HEK293 (cell line): ENCODE results near the gene HOXD11.

ENCODE experiments used
- HOXC10 ChIP-seq: sonication (generic); formaldehyde crosslinking; IDR thresholded peaks from 2 replicates; pipeline ENCODE4 v1.8.1; 2023; ENCODE audit warnings: mild to moderate bottlenecking, missing genetic modification reagents
- KLF9 ChIP-seq: fragments of 450-650 bp; formaldehyde crosslinking; IDR thresholded peaks from 2 replicates; pipeline ENCODE4 v1.5.1; 2016; ENCODE audit warnings: missing biosample characterization, missing genetic modification characterization, low read depth
- OSR2 ChIP-seq: fragments of 450-650 bp; formaldehyde crosslinking; IDR thresholded peaks from 2 replicates; pipeline ENCODE4 v1.5.1; 2016; ENCODE audit warnings: missing biosample characterization, missing genetic modification characterization
- PRDM1 ChIP-seq: fragments of 450-650 bp; formaldehyde crosslinking; IDR thresholded peaks from 2 replicates; pipeline ENCODE4; 2016; ENCODE audit warnings: missing biosample characterization, missing genetic modification characterization
- YY1 ChIP-seq: fragments of 450-650 bp; formaldehyde crosslinking; IDR thresholded peaks from 2 replicates; pipeline ENCODE4 v1.5.1; 2018; ENCODE audit warnings: missing biosample characterization, missing genetic modification characterization
- ZIC2 ChIP-seq: fragments of 450-650 bp; formaldehyde crosslinking; IDR thresholded peaks from 2 replicates; pipeline ENCODE4 v1.5.1; 2016; ENCODE audit warnings: missing biosample characterization, missing genetic modification characterization
- ZNF133 ChIP-seq: fragments of 450-650 bp; formaldehyde crosslinking; IDR thresholded peaks from 2 replicates; pipeline ENCODE4 v1.5.1; 2016; ENCODE audit warnings: missing biosample characterization, missing genetic modification characterization
- ZNF146 ChIP-seq: fragments of 450-650 bp; formaldehyde crosslinking; IDR thresholded peaks from 2 replicates; pipeline ENCODE4 v1.5.1; 2016; ENCODE audit warnings: missing biosample characterization, missing genetic modification characterization
- ZNF157 ChIP-seq: fragments of 450-650 bp; formaldehyde crosslinking; IDR thresholded peaks from 2 replicates; pipeline ENCODE4 v1.5.1; 2016; ENCODE audit warnings: missing biosample characterization, missing genetic modification characterization
- ZNF184 ChIP-seq: fragments of 450-650 bp; IDR thresholded peaks from 2 replicates; pipeline ENCODE4 v1.5.1; 2018; ENCODE audit warnings: missing biosample characterization, mild to moderate bottlenecking, missing genetic modification characterization
- ZNF302 ChIP-seq: fragments of 450-650 bp; formaldehyde crosslinking; IDR thresholded peaks from 2 replicates; pipeline ENCODE4 v1.5.1; 2016; ENCODE audit warnings: missing biosample characterization, missing genetic modification characterization, low read depth
- ZNF311 ChIP-seq: fragments of 450-650 bp; formaldehyde crosslinking; IDR thresholded peaks from 2 replicates; pipeline ENCODE4 v1.5.1; 2017; ENCODE audit warnings: missing biosample characterization, missing genetic modification characterization, borderline replicate concordance
- ZNF335 ChIP-seq: fragments of 450-650 bp; formaldehyde crosslinking; conservative IDR thresholded peaks from 2 replicates; pipeline ENCODE4 v1.5.1; 2016; ENCODE audit warnings: missing biosample characterization, missing genetic modification characterization
- ZNF394 ChIP-seq: fragments of 450-650 bp; formaldehyde crosslinking; IDR thresholded peaks from 2 replicates; pipeline ENCODE4 v1.5.1; 2016; ENCODE audit warnings: missing biosample characterization, missing genetic modification characterization, mild to moderate bottlenecking, moderate library complexity, borderline replicate concordance
- ZNF510 ChIP-seq: fragments of 450-650 bp; formaldehyde crosslinking; IDR thresholded peaks from 2 replicates; pipeline ENCODE4 v1.5.1; 2018; ENCODE audit warnings: mild to moderate bottlenecking, missing genetic modification characterization, missing biosample characterization; ENCODE audit not compliant: insufficient replicate concordance
- ZNF585B ChIP-seq: fragments of 450-650 bp; formaldehyde crosslinking; IDR thresholded peaks from 2 replicates; pipeline ENCODE4 v1.5.1; 2016; ENCODE audit warnings: missing biosample characterization, missing genetic modification characterization
- ZNF610 ChIP-seq: fragments of 450-650 bp; formaldehyde crosslinking; IDR thresholded peaks from 2 replicates; pipeline ENCODE4 v1.5.1; 2016; ENCODE audit warnings: missing biosample characterization, missing genetic modification characterization, borderline replicate concordance
- ZNF629 ChIP-seq: fragments of 450-650 bp; formaldehyde crosslinking; IDR thresholded peaks from 2 replicates; pipeline ENCODE4 v1.5.1; 2017; ENCODE audit warnings: missing biosample characterization, missing genetic modification characterization
- ZNF660 ChIP-seq: fragments of 450-650 bp; IDR thresholded peaks from 2 replicates; pipeline ENCODE4 v1.5.1; 2018; ENCODE audit warnings: missing biosample characterization, mild to moderate bottlenecking, missing genetic modification characterization
- ZNF768 ChIP-seq: fragments of 450-650 bp; formaldehyde crosslinking; IDR thresholded peaks from 2 replicates; pipeline ENCODE4 v1.5.1; 2018; ENCODE audit warnings: missing biosample characterization, mild to moderate bottlenecking, missing genetic modification characterization
- ZNF777 ChIP-seq: fragments of 450-650 bp; formaldehyde crosslinking; IDR thresholded peaks from 2 replicates; pipeline ENCODE4 v1.5.1; 2017; ENCODE audit warnings: missing biosample characterization, missing genetic modification characterization, borderline replicate concordance
- TF ChIP-seq, protein P1 (sequence below): fragments of 450-650 bp; formaldehyde crosslinking; IDR thresholded peaks from 2 replicates; pipeline ENCODE4 v1.5.1; 2016; ENCODE audit warnings: missing biosample characterization, missing genetic modification characterization
- TF ChIP-seq, protein P2 (sequence below): fragments of 450-650 bp; formaldehyde crosslinking; IDR thresholded peaks from 2 replicates; pipeline ENCODE4 v1.5.1; 2016; ENCODE audit warnings: missing biosample characterization, missing genetic modification characterization
- TF ChIP-seq, protein P3 (sequence below): fragments of 450-650 bp; formaldehyde crosslinking; IDR thresholded peaks from 2 replicates; pipeline ENCODE4 v1.5.0; 2017; ENCODE audit warnings: missing biosample characterization, missing genetic modification characterization, borderline replicate concordance
- TF ChIP-seq, protein P4 (sequence below): fragments of 450-650 bp; formaldehyde crosslinking; IDR thresholded peaks from 2 replicates; pipeline ENCODE4 v1.5.1; 2016; ENCODE audit warnings: missing biosample characterization, missing genetic modification characterization
- TF ChIP-seq, protein P5 (sequence below): fragments of 450-650 bp; formaldehyde crosslinking; IDR thresholded peaks from 2 replicates; pipeline ENCODE4 v1.5.1; 2016; ENCODE audit warnings: missing biosample characterization, missing genetic modification characterization
- TF ChIP-seq, protein P6 (sequence below): fragments of 450-650 bp; formaldehyde crosslinking; IDR thresholded peaks from 2 replicates; pipeline ENCODE4 v1.5.1; 2016; ENCODE audit warnings: missing biosample characterization, missing genetic modification characterization
- TF ChIP-seq, protein P7 (sequence below): fragments of 450-650 bp; formaldehyde crosslinking; IDR thresholded peaks from 2 replicates; pipeline ENCODE4 v1.5.1; 2016; ENCODE audit warnings: missing biosample characterization, missing genetic modification characterization

HOXD11 gene

DNA sequence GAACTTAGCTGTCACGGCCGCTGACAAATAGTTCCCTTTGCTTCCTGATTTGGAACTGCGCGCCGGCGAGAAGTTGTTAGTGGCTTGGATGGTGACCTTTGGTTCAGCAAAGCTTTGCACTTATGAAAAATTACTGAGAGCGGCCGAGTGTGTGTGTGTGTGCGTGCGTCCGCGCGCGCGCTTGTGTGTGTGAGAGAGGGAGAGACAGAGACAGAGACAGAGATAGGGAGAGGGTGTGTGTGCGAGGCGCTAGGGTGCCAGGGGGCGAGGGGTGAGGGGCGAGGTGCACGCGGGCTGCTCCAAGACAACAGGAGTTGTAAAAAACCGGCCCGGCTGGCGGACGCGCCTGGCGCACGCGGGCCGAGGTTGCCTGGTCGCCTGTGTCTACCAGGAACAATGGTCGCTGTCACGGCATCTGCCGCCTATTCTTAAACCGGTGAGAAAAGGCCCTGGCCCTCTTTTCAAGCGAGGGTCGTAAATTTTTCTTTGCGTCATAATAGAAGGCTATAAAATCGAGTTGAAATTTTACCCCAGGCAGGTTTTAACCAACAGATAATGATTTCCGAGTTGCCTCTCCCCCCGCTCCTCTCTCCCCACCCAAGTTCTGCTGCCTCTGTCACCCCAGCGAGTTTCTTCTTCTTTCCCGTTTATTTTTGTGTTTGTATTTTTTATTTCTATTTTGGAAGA is 50.6 kb downstream of the HOXD11 start (continued):
- TF ChIP-seq, protein P1, sequence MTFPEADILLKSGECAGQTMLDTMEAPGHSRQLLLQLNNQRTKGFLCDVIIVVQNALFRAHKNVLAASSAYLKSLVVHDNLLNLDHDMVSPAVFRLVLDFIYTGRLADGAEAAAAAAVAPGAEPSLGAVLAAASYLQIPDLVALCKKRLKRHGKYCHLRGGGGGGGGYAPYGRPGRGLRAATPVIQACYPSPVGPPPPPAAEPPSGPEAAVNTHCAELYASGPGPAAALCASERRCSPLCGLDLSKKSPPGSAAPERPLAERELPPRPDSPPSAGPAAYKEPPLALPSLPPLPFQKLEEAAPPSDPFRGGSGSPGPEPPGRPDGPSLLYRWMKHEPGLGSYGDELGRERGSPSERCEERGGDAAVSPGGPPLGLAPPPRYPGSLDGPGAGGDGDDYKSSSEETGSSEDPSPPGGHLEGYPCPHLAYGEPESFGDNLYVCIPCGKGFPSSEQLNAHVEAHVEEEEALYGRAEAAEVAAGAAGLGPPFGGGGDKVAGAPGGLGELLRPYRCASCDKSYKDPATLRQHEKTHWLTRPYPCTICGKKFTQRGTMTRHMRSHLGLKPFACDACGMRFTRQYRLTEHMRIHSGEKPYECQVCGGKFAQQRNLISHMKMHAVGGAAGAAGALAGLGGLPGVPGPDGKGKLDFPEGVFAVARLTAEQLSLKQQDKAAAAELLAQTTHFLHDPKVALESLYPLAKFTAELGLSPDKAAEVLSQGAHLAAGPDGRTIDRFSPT: peak; percentile 81
- TF ChIP-seq ZNF133 (no peak), ZNF768 (tag by site-specific recombination) (no peak), YY1 (tag by site-specific recombination) (peak; percentile 65), ZNF394 (peak; percentile 19; the same call in 1 of the 2 replicates), ZNF610 (tag by site-specific recombination) (peak; percentile 56), OSR2 (tag by site-specific recombination) (peak; percentile 26; the same call in 1 of the 2 replicates), ZNF335 (peak; percentile 62), ZNF184 (tag by site-specific recombination) (no peak), ZNF157 (tag by site-specific recombination) (no peak), ZNF777 (tag by site-specific recombination) (no peak; the same call in 1 of the 2 replicates), ZNF660 (tag by site-specific recombination) (no peak), ZNF302 (tag by site-specific recombination) (no peak), HOXC10 (CRISPR knock-in tag) (0 out of 2 replicates have a peak, but pooled peaks have one; percentile 25), ZNF146 (tag by site-specific recombination) (no peak), KLF9 (tag by site-specific recombination) (peak; percentile 33; the same call in 1 of the 2 replicates), ZNF510 (no peak), PRDM1 (tag by site-specific recombination) (no peak), ZNF629 (tag by site-specific recombination) (peak; percentile 89), ZIC2 (tag by site-specific recombination) (no peak), ZNF311 (tag by site-specific recombination) (no peak), ZNF585B (tag by site-specific recombination) (no peak)
- TF ChIP-seq, protein P2, sequence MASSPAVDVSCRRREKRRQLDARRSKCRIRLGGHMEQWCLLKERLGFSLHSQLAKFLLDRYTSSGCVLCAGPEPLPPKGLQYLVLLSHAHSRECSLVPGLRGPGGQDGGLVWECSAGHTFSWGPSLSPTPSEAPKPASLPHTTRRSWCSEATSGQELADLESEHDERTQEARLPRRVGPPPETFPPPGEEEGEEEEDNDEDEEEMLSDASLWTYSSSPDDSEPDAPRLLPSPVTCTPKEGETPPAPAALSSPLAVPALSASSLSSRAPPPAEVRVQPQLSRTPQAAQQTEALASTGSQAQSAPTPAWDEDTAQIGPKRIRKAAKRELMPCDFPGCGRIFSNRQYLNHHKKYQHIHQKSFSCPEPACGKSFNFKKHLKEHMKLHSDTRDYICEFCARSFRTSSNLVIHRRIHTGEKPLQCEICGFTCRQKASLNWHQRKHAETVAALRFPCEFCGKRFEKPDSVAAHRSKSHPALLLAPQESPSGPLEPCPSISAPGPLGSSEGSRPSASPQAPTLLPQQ (tag by site-specific recombination): peak; percentile 84
- TF ChIP-seq, protein P3, sequence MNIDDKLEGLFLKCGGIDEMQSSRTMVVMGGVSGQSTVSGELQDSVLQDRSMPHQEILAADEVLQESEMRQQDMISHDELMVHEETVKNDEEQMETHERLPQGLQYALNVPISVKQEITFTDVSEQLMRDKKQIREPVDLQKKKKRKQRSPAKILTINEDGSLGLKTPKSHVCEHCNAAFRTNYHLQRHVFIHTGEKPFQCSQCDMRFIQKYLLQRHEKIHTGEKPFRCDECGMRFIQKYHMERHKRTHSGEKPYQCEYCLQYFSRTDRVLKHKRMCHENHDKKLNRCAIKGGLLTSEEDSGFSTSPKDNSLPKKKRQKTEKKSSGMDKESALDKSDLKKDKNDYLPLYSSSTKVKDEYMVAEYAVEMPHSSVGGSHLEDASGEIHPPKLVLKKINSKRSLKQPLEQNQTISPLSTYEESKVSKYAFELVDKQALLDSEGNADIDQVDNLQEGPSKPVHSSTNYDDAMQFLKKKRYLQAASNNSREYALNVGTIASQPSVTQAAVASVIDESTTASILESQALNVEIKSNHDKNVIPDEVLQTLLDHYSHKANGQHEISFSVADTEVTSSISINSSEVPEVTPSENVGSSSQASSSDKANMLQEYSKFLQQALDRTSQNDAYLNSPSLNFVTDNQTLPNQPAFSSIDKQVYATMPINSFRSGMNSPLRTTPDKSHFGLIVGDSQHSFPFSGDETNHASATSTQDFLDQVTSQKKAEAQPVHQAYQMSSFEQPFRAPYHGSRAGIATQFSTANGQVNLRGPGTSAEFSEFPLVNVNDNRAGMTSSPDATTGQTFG (tag by site-specific recombination): no peak
- TF ChIP-seq, protein P4, sequence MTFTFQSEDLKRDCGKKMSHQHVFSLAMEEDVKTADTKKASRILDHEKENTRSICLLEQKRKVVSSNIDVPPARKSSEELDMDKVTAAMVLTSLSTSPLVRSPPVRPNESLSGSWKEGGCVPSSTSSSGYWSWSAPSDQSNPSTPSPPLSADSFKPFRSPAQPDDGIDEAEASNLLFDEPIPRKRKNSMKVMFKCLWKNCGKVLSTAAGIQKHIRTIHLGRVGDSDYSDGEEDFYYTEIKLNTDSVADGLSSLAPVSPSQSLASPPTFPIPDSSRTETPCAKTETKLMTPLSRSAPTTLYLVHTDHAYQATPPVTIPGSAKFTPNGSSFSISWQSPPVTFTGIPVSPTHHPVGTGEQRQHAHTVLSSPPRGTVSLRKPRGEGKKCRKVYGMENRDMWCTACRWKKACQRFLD (tag by site-specific recombination): no peak
- TF ChIP-seq, protein P5, sequence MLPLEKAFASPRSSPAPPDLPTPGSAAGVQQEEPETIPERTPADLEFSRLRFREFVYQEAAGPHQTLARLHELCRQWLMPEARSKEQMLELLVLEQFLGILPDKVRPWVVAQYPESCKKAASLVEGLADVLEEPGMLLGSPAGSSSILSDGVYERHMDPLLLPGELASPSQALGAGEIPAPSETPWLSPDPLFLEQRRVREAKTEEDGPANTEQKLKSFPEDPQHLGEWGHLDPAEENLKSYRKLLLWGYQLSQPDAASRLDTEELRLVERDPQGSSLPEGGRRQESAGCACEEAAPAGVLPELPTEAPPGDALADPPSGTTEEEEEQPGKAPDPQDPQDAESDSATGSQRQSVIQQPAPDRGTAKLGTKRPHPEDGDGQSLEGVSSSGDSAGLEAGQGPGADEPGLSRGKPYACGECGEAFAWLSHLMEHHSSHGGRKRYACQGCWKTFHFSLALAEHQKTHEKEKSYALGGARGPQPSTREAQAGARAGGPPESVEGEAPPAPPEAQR (tag by site-specific recombination): no peak
- TF ChIP-seq, protein P6, sequence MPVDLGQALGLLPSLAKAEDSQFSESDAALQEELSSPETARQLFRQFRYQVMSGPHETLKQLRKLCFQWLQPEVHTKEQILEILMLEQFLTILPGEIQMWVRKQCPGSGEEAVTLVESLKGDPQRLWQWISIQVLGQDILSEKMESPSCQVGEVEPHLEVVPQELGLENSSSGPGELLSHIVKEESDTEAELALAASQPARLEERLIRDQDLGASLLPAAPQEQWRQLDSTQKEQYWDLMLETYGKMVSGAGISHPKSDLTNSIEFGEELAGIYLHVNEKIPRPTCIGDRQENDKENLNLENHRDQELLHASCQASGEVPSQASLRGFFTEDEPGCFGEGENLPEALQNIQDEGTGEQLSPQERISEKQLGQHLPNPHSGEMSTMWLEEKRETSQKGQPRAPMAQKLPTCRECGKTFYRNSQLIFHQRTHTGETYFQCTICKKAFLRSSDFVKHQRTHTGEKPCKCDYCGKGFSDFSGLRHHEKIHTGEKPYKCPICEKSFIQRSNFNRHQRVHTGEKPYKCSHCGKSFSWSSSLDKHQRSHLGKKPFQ (tag by site-specific recombination): 0 out of 2 replicates have a peak, but pooled peaks have one; percentile 33
- TF ChIP-seq, protein P7, sequence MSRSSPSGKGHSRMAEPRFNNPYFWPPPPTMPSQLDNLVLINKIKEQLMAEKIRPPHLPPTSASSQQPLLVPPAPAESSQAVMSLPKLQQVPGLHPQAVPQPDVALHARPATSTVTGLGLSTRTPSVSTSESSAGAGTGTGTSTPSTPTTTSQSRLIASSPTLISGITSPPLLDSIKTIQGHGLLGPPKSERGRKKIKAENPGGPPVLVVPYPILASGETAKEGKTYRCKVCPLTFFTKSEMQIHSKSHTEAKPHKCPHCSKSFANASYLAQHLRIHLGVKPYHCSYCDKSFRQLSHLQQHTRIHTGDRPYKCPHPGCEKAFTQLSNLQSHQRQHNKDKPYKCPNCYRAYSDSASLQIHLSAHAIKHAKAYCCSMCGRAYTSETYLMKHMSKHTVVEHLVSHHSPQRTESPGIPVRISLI (tag by site-specific recombination): peak; percentile 55; the same call in 1 of the 2 replicates
